ENCODE results near the gene CFC1. TPM values are rescaled to one million over a fixed set of nuclear protein-coding genes. Genes with fewer than 3 reads are reported as not detected.
"Not testable (repeated sequence)": the region's sequence is repeated elsewhere in the genome, so short reads cannot be mapped to it uniquely, and the experiment has no call there.

CFC1 gene
- total and polyA plus RNA-seq, 2 experiments from 2014 or later, result 0.66 TPM; not detected in 1

DNA sequence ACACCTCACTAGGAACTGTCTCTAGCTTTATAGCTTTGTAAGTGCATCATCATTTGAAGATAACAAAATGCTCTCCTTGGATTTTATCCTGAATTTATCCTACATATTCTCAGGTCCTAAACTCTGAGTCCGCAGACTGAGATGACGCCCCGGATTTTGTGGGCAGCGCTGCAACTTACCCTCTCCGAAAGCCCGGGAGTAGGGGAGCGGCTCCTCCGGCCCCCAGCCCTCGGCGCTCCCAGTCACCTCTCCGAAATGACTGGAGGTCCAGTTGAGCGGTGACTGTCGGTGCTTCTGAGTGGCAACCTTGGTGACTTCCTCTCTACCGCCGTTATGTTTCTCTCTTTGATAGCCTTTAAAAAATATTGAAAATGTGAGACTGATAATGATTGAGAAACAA is 912 bp downstream of the CFC1 start:
- H3F3A ChIP-seq (replicated peaks; ENCODE audit: low read depth); H3K27ac Mint-ChIP-seq; H4K20me1 ChIP-seq (replicated peaks; ENCODE audit: insufficient read depth); H3K27me3 Mint-ChIP-seq (ENCODE audit: insufficient read depth, low read depth, poor library complexity); H3K9me2 ChIP-seq (ENCODE audit: insufficient read depth); H3K9me3 Mint-ChIP-seq; H3K79me2 ChIP-seq (replicated peaks; ENCODE audit: insufficient read depth); H3K4me1 Mint-ChIP-seq; H3K36me3 ChIP-seq (ENCODE audit: insufficient read depth); DNase-seq (ENCODE audit: low spot score); H2AFZ ChIP-seq; H3K27me3 ChIP-seq (ENCODE audit: insufficient read depth); H3K27ac ChIP-seq (ENCODE audit: low read depth); H3K36me3 Mint-ChIP-seq (ENCODE audit: low read depth); H3K4me1 ChIP-seq (ENCODE audit: insufficient read depth): not testable (repeated sequence)
- Histone ChIP-seq H3K4me3 (peak overlapping the region; percentile 31; the same call in 1 of the 2 replicates), H3K4me2 (peak overlapping the region; percentile 61)
- TF ChIP-seq EZH2 (IDR thresholded peaks at IDR 0.05; ENCODE audit: low read depth, unreplicated experiment), result peak; percentile 68
- H3K4me3 Mint-ChIP-seq, result peak overlapping the region; percentile 48; the same call in 2 of the 3 replicates
- peak; percentile 62 for ATAC-seq

DNA sequence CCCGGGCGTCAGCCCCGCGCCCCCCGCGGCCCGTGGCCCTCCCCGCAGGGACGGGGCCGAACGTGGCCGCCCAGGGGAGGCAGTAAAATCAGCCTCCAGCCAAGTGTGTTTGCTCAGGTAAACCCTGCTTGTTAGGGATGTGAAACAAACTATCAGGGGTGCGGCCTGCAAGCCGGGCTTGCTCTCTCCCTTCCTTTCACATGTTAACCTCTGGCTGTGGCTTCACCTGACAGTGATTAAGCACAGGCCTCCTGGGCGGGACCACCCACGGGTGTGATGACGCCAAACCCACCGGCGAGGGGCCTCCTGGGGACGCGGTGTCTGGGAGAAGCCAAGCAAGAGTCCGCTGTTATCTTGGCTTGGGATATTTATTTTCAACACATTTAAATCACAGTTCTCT is 1.4 kb downstream of the CFC1 start:
- H3F3A ChIP-seq (replicated peaks; ENCODE audit: low read depth); H2AFZ ChIP-seq; H3K27ac Mint-ChIP-seq; H3K36me3 ChIP-seq (ENCODE audit: insufficient read depth); DNase-seq (ENCODE audit: low spot score); H4K20me1 ChIP-seq (replicated peaks; ENCODE audit: insufficient read depth); H3K27me3 Mint-ChIP-seq (ENCODE audit: insufficient read depth, low read depth, poor library complexity); H3K36me3 Mint-ChIP-seq (ENCODE audit: low read depth); H3K79me2 ChIP-seq (replicated peaks; ENCODE audit: insufficient read depth); H3K9me3 Mint-ChIP-seq; H3K27ac ChIP-seq (ENCODE audit: low read depth); H3K4me1 ChIP-seq (ENCODE audit: insufficient read depth); H3K27me3 ChIP-seq (ENCODE audit: insufficient read depth); H3K4me1 Mint-ChIP-seq; H3K9me2 ChIP-seq (ENCODE audit: insufficient read depth): not testable (repeated sequence)
- peak; percentile 64 for ATAC-seq
- peak overlapping the region; percentile 48; the same call in 1 of the 3 replicates for H3K4me3 Mint-ChIP-seq
- H3K4me2 ChIP-seq, result peak overlapping the region; percentile 61
- peak overlapping the region; percentile 31; the same call in 1 of the 2 replicates for H3K4me3 ChIP-seq

DNA sequence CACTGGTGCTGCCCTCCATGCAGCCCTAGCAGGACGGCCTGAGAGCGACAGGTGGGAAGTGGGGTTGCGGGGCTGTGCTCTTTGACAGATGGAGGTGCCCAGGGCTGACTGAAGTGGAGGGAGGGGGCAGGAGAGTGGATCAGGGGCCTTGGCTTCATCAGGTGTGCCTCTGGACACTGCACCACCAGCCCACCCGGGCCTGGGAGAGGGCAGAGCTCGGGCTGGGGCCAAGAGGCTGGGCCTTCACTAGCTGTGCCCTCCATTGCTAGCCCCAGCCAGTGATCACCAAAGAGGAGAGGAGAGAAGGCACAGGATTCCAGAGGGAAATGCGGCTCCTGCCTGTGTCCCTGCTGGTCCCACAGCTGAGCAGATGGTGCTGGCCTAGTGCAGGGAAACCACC is 2.6 kb downstream of the CFC1 start:
- not testable (repeated sequence) for H3F3A ChIP-seq (replicated peaks; ENCODE audit: low read depth); H3K27me3 Mint-ChIP-seq (ENCODE audit: insufficient read depth, low read depth, poor library complexity); H2AFZ ChIP-seq; H3K79me2 ChIP-seq (replicated peaks; ENCODE audit: insufficient read depth); H3K36me3 ChIP-seq (ENCODE audit: insufficient read depth); H3K27ac ChIP-seq (ENCODE audit: low read depth); H3K36me3 Mint-ChIP-seq (ENCODE audit: low read depth); H3K4me1 ChIP-seq (ENCODE audit: insufficient read depth); H4K20me1 ChIP-seq (replicated peaks; ENCODE audit: insufficient read depth); DNase-seq (ENCODE audit: low spot score); H3K4me3 ChIP-seq; H3K4me2 ChIP-seq; H3K9me2 ChIP-seq (ENCODE audit: insufficient read depth); H3K27ac Mint-ChIP-seq; H3K4me1 Mint-ChIP-seq; H3K4me3 Mint-ChIP-seq; H3K9me3 Mint-ChIP-seq
- ATAC-seq, result peak; percentile 6
- peaks cover 10% of the 10 kb centered on the region for H3K27me3 ChIP-seq (ENCODE audit: insufficient read depth)

DNA sequence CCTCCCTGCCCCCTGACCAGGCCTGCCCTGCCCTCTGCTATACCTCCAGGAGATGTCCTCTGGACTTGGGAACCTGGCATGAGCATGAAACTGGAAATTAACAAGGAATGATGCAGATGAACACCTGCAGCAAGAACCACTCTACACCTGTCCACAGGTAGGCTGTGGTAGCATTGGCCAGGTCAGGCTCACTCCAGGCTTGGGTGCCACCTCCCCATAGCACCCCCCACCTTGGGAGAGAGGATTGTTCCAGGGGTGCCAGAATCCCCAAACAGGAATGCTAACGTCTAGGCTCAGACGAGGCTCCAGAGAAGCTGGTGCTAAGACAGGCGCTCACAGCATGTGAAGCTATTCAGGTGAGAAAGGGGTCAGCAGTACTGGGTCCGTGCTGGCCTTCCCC is 5.4 kb downstream of the CFC1 start:
- not testable (repeated sequence) for H3K4me3 Mint-ChIP-seq; H3K4me1 Mint-ChIP-seq; H3K4me3 ChIP-seq; H3K27me3 Mint-ChIP-seq (ENCODE audit: insufficient read depth, low read depth, poor library complexity); H2AFZ ChIP-seq; ATAC-seq; H3K9me3 Mint-ChIP-seq; H3K36me3 Mint-ChIP-seq (ENCODE audit: low read depth); H3K9me2 ChIP-seq (ENCODE audit: insufficient read depth); H3K27ac Mint-ChIP-seq; H3K4me2 ChIP-seq; H3F3A ChIP-seq (replicated peaks; ENCODE audit: low read depth); H3K79me2 ChIP-seq (replicated peaks; ENCODE audit: insufficient read depth); DNase-seq (ENCODE audit: low spot score); H3K27ac ChIP-seq (ENCODE audit: low read depth); H3K4me1 ChIP-seq (ENCODE audit: insufficient read depth); H4K20me1 ChIP-seq (replicated peaks; ENCODE audit: insufficient read depth); H3K36me3 ChIP-seq (ENCODE audit: insufficient read depth)
- peaks cover 10% of the 10 kb centered on the region for H3K27me3 ChIP-seq (ENCODE audit: insufficient read depth)

DNA sequence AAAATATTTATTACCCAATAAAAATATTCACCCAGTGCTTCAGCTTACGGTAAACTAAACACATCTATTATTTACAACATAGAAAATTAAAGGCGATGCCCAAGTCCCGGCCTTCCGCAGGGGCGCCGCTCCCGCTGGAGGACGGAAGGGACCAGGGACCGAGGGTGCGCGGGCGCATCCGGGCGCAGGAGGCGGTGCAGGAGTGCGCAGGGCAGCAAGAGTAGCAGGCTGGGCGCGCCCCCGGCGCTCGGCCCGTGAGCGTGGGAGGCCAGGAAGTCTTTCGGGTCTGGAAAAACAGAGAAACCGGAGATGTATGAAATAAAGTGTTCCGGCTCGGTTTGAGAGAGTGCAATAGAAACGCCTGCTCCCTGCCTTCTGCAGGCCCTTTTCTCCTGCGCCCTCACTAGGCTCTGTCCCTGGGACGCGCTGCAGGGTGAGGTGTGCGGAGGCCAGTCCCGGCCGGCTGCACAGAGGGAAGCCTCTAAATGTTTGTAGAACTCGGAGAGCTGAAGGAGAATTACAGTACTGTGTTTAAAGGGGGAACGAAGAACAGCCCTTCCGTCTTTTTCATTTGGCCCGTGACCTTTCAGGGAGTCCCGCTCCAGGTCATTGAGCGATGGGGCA is 6.5 kb downstream of the CFC1 start:
- not testable (repeated sequence) for H3K4me1 Mint-ChIP-seq, H3K4me3 Mint-ChIP-seq

DNA sequence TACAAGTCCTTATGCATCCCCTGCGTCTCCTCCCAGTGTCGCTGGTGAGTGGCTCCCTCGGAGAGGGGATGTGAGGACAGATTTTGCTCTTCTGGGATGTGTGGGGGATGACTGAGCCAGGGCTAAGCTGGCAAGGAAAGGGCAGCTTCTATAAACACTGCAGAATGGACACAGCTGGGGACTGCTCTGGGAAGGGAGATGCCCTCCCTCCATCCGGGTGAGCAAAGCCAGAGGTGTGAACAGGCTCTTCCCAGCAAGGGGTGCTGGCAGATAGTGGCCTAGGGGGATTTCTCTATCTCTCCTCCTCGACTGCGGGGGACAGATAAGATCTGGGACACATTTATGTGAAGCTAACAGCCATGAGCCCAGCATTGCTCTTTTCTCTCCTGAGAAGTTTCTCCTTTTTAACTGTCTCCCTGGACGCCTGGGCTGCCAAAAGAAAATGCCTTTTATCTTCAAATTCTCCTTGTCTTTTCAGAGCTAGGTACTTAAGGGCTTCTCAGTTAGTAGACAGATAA is 8.5 kb downstream of the CFC1 start:
- not testable (repeated sequence) for H3K4me3 Mint-ChIP-seq; H3F3A ChIP-seq (replicated peaks; ENCODE audit: low read depth); DNase-seq (ENCODE audit: low spot score); H3K36me3 Mint-ChIP-seq (ENCODE audit: low read depth); H3K27ac Mint-ChIP-seq; H3K36me3 ChIP-seq (ENCODE audit: insufficient read depth); ATAC-seq; H3K4me2 ChIP-seq; H3K4me1 ChIP-seq (ENCODE audit: insufficient read depth); H3K27ac ChIP-seq (ENCODE audit: low read depth); H3K79me2 ChIP-seq (replicated peaks; ENCODE audit: insufficient read depth); H3K9me3 Mint-ChIP-seq; H3K4me3 ChIP-seq; H3K9me2 ChIP-seq (ENCODE audit: insufficient read depth); H3K4me1 Mint-ChIP-seq; H4K20me1 ChIP-seq (replicated peaks; ENCODE audit: insufficient read depth); H3K27me3 Mint-ChIP-seq (ENCODE audit: insufficient read depth, low read depth, poor library complexity); H2AFZ ChIP-seq; H3K27me3 ChIP-seq (ENCODE audit: insufficient read depth)

More for the DNA sequence above, 6.5 kb downstream of the CFC1 start:
- H3K4me2 ChIP-seq; H3K9me3 Mint-ChIP-seq; H3K27me3 Mint-ChIP-seq (ENCODE audit: insufficient read depth, low read depth, poor library complexity); H3F3A ChIP-seq (replicated peaks; ENCODE audit: low read depth); H4K20me1 ChIP-seq (replicated peaks; ENCODE audit: insufficient read depth); H3K36me3 Mint-ChIP-seq (ENCODE audit: low read depth); H3K36me3 ChIP-seq (ENCODE audit: insufficient read depth); H3K27ac ChIP-seq (ENCODE audit: low read depth); H3K4me1 ChIP-seq (ENCODE audit: insufficient read depth); H3K27me3 ChIP-seq (ENCODE audit: insufficient read depth); H3K79me2 ChIP-seq (replicated peaks; ENCODE audit: insufficient read depth); DNase-seq (ENCODE audit: low spot score); H3K27ac Mint-ChIP-seq; H2AFZ ChIP-seq; H3K9me2 ChIP-seq (ENCODE audit: insufficient read depth): not testable (repeated sequence)
- ATAC-seq, result peak; percentile 82
- H3K4me3 ChIP-seq, result peak overlapping the region; percentile 45

All from GM23338 (cell line).